BJ (cell line): ENCODE results near the gene NTNG1. TPM values are rescaled to one million over a fixed set of nuclear protein-coding genes. Genes with fewer than 3 reads are reported as not detected.

Experiments used
- CTCF ChIA-PET: fragments of 350-600 bp; formaldehyde crosslinking; extraction: SDS; loops from one replicate; lab custom pipeline; 2021; ENCODE audit warnings: antibody characterized with exemption, inconsistent platforms; lab: Yijun Ruan, JAX
- POLR2A ChIA-PET: fragments of 300-600 bp; sonication (Branson Sonifier 250); formaldehyde crosslinking; extraction: SDS; loops from one replicate; lab custom pipeline; 2021; ENCODE audit warnings: antibody characterized with exemption; lab: Charles Lee
- DNase-seq: peaks from one replicate; pipeline ENCODE4 v3.0.0-alpha.2; 2011; ENCODE audit warnings: low read depth
- H3K27me3 ChIP-seq: 2 replicates; pipeline ENCODE4 v1.6.0; 2011; ENCODE audit warnings: low read length; ENCODE audit not compliant: control insufficient read depth, insufficient read depth
- H3K36me3 ChIP-seq: 2 replicates; pipeline ENCODE4 v1.5.1; 2011; ENCODE audit warnings: low read length; ENCODE audit not compliant: control insufficient read depth, insufficient read depth
- H3K4me3 ChIP-seq: 2 replicates; pipeline ENCODE4 v1.5.1; 2011; ENCODE audit warnings: low read depth, mild to moderate bottlenecking, control low read depth, low read length
- polyA plus RNA-seq: library from polyadenylated mRNA; depleted of rRNA; stranded (reverse); fragments of >200 nt; gene quantifications from 2 replicates; pipeline ENCODE4 v1.2.3, GENCODE V29; 2011
- TF ChIP-seq, protein P1 (sequence below): IDR thresholded peaks from 2 replicates; pipeline ENCODE4 v1.5.1; 2011; ENCODE audit warnings: low read depth, mild to moderate bottlenecking, control low read depth, inconsistent platforms, low read length, moderate library complexity; ENCODE audit not compliant: insufficient read depth

NTNG1 gene
- polyA plus RNA-seq, 1 experiment = 3.3 TPM

DNA sequence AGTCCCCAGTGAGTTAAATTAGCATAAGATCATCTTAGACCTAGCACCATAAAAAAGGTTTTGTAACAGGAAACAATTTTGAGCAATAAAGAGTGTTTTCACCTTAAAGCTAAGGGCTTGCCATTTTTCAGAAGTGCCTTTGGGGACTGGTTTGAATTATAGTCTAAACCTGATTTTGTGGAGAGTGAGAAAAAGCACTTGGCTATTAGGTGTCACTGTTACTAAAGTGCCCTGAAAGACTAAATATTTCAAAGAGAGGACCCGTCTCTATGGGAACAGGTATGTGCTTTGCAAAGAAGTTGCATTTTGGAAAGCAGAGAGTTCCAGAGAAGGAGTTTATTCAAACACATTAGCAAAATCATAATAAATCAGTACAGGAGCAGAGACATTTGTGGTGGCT lies 9.1 kb downstream of the NTNG1 start:
- Histone ChIP-seq H3K4me3 (no peak overlapping the region), H3K36me3 (no peaks in the 10 kb centered on the region), H3K27me3 (no peaks in the 10 kb centered on the region)
- TF ChIP-seq, protein P1, sequence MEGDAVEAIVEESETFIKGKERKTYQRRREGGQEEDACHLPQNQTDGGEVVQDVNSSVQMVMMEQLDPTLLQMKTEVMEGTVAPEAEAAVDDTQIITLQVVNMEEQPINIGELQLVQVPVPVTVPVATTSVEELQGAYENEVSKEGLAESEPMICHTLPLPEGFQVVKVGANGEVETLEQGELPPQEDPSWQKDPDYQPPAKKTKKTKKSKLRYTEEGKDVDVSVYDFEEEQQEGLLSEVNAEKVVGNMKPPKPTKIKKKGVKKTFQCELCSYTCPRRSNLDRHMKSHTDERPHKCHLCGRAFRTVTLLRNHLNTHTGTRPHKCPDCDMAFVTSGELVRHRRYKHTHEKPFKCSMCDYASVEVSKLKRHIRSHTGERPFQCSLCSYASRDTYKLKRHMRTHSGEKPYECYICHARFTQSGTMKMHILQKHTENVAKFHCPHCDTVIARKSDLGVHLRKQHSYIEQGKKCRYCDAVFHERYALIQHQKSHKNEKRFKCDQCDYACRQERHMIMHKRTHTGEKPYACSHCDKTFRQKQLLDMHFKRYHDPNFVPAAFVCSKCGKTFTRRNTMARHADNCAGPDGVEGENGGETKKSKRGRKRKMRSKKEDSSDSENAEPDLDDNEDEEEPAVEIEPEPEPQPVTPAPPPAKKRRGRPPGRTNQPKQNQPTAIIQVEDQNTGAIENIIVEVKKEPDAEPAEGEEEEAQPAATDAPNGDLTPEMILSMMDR = no peak
- ChIA-PET CTCF (interaction anchor here (1.3 kb wide), 1 partner anchor 8 kb away, joined by 9 read pairs; no protein-coding TSS in a partner anchor), POLR2A (no interaction called here)
- no peak for DNase-seq

DNA sequence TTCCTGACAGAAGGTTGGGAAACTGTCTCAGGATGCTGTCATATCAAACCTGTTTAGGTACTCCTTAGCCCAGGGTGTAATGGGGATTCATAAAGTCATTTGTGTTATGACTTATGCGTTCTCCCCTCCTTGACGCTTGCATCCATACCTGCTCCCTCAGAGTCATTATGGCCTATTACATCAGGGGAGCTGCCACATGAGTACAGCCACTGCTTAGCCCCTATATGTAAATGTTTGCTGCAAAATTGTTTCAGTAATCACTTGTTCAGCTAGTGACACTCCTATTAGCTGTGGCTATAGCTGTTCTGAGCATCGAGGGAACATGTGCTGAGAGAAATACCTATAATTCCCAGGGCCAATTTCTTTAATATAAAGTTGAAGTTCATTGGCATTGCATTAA lies 10.5 kb downstream of the NTNG1 start:
- ChIA-PET CTCF (no interaction called here), POLR2A (no interaction called here)
- TF ChIP-seq, protein P1 = no peak

DNA sequence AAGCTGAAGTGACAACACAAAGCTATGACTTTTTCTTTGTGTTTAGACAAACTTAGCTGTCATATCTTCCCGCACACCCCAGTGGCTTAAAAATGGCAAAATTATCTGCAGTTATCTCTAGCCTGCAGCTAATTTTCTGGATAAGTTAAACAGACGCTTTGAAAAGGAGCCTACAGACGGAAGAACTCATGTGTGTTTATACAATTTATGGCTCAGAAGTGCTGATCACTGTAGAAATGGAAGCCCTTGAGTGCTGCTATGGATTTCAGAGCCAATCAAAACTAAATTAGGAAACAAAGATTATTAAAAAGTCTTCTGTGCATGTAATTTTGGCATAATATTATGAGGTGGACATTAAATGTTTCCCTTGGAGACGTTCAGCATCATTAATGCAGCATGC lies 11.6 kb downstream of the NTNG1 start:
- TF ChIP-seq, protein P1 = no peak
- Histone ChIP-seq H3K27me3 (no peaks in the 10 kb centered on the region), H3K4me3 (no peak overlapping the region), H3K36me3 (no peaks in the 10 kb centered on the region)
- ChIA-PET POLR2A (no interaction called here), CTCF (interaction anchor here (1.0 kb wide), 1 partner anchor 11 kb away, joined by 5 read pairs; no protein-coding TSS in a partner anchor)
- DNase-seq = no peak

More for the DNA sequence above, 10.5 kb downstream of the NTNG1 start:
- Histone ChIP-seq H3K4me3 (no peak overlapping the region), H3K27me3 (no peaks in the 10 kb centered on the region), H3K36me3 (no peaks in the 10 kb centered on the region)
- DNase-seq = no peak

DNA sequence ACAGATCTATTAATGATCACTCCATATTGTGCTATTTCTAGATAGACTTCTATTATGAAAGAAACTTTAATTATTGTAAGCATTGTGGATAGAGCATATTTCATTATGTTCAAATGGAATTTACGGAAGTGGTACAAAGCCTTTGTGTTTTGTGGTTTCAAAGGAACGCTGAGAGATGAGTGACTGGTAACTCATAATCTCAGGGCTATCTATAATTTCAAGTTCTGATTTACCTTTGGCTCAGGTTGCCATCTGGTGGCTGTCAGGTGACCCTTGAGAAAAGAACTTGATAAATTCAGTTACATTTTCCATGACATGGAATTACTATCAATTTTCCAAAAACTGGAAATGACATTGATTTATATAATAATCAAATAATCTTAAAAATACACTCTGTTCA lies 12.2 kb downstream of the NTNG1 start:
- POLR2A ChIA-PET = no interaction called here
- CTCF ChIA-PET = no interaction called here
- TF ChIP-seq, protein P1 = no peak
- no peaks in the 10 kb centered on the region for H3K36me3 ChIP-seq
- H3K27me3 ChIP-seq = no peaks in the 10 kb centered on the region
- no peak for DNase-seq
- no peak overlapping the region for H3K4me3 ChIP-seq

DNA sequence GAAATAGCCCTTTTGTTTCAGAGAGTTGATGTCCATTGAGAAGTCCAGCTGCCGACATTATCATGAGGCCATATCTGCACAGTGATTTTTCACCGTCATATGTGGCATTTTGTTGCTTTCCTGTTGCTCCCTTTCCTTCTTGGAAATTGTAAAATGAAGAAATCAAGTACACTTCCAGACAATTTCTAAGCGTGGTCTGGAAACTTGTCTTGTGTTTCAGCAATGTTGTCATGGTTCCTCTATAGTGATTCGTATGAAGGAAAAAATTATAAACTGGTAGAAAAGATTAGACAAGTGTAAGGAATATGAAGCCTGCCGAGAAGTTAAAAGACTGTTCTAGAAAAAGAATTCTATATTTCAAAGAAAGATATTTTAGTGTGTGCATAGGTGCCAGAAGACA lies 17.7 kb downstream of the NTNG1 start:
- DNase-seq = no peak
- ChIA-PET POLR2A (no interaction called here), CTCF (no interaction called here)
- H3K36me3 ChIP-seq = no peaks in the 10 kb centered on the region
- no peak overlapping the region for H3K4me3 ChIP-seq
- no peaks in the 10 kb centered on the region for H3K27me3 ChIP-seq
- TF ChIP-seq, protein P1 = no peak
